ENCODE results near the gene BANF2. TPM values are rescaled to one million over a fixed set of nuclear protein-coding genes. Genes with fewer than 3 reads are reported as not detected.
"Not testable (repeated sequence)": the region's sequence is repeated elsewhere in the genome, so short reads cannot be mapped to it uniquely, and the experiment has no call there.

The BANF2 gene
- total RNA-seq, 1 experiment from 2014 or later: not detected

DNA sequence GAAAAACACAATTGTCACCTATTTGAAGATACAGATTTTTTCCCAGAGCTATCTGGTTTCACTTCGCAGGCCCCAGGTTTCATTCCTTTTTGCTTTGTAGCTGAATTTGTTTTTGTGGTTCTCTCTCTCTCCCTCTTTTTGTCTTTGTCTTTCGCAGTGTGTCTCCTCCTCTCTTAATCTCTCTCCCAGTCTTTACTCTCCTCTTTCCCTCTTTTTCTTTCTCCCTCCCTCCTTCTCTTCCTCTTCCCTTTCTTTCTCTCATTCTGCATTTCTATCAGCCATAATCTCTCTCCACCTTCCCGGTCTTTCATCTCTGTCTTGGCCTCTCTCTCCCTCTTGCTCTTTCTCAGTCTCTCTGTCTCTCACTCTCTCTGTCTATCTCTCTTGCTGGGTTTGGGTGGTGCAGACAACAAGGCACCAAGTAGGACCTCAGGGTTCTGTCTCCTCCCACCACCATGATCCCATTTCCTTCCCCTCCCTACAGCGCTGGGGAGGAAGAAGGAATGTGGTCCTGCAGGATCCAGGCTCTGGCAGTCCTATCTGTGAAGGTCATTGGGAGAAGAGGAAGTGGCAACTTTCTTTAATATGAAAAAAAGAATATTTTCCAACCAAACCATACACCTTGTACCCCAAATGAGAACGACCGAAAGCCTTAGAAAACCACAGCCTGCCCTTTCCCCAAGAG is 63.2 kb downstream of the BANF2 start:
- peak; percentile 66 for DNase-seq (ENCODE audit: low spot score)

GRCh38 chr20:17765017-17765416 is 65.3 kb downstream of the BANF2 start:
- DNase-seq (ENCODE audit: low spot score): no peak

GRCh38 chr20:17765584-17765983 is 65.8 kb downstream of the BANF2 start:
- no peak for DNase-seq (ENCODE audit: low spot score)

DNA sequence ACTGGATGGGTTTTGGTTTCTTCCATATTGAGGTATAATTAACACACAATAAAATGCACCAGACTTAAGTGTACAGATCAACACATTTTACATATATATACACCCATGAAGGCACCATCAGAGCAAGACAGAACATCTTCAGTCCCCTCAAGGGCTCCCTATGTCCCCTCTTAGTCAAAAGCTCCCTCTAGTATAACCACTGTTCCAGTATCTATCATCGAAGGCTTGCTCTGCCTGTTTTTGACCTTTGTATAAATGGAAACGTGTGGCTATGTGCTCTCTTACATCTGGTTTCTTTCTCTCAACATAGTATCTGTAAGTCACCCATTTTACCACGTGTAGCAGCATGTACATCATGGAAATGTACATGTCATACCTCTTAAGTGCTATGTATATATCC is 66.5 kb downstream of the BANF2 start:
- no peak for DNase-seq (ENCODE audit: low spot score)

DNA sequence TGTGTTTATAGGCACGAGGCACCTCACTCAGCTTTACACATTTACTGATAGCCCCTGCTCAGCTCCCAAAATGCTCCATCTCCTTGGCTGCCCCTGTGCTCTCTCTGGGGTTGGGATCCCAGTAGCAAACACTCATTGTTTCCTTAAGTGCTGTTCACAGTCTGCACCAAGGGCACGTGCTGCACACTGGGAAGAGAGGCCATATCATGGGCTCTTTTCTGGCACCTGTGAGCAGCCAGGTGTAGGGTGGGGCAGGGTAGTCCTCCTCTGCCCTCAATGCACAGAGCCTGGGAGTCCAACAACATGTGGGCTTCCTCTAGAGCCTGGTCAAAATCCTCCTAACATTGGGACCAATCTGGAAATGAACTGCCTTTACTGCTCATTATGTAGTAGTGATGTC is 67.9 kb downstream of the BANF2 start:
- no peak for DNase-seq (ENCODE audit: low spot score)

- no peak for DNase-seq (ENCODE audit: low spot score)
Observed at GRCh38 chr20:17768271-17768670, 68.5 kb downstream of the BANF2 start.

DNA sequence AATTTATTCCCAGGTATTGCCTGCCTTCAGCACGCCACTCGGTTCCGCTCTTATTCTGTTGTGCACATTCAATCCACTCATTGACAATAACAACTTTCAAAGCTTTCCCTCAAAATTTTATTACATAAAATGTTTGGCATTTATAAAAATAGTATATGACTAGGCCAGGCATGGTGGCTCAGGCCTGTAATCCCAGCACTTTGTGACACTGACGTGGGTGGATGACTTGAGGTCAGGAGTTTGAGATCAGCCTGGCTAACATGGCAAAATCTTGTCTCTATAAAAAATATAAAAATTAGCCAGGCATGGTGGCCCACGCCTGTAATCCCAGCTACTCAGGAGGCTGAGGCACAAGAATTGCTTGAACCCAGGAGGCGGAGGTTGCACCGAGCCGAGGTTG is 70.0 kb downstream of the BANF2 start:
- DNase-seq (ENCODE audit: low spot score): not testable (repeated sequence)

DNA sequence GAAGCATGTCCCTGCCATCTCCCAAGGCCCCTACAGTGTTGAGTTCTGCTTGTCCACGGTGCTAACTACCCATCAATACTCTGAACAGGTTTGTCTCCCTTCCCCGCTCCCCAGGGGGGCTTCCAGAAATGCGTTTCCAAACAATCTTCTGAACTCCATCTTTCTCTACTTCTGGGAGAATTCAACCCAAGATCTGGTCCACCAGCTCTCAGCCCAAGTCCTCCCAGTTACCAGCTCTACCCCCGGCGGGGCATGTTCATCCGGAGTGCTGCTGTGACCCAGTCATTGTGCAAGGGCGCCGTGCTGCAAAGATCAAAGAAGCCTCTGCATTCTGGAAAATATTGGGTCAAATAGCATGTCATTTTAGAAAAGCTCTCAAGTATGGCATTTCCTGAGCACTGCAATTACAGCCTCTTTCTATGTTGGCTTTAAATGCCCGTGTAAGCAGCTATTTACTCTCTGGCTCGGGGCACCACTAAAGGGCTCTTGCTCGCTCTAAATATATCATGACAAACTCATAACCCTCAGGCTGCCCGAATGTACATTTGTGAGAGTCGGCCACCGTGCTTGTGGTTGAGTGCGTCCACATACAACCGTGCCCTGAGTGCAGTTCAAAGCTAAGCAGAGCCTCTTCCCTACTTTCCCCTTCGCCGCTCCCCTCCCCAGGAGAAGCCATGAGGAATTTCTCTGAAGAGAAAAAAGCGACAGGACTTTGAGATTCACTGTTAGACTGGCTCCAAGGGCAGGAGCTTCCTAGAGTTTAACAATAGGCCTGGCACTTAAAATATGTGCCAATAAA is 71.6 kb downstream of the BANF2 start:
- DNase-seq (ENCODE audit: low spot score): no peak

DNA sequence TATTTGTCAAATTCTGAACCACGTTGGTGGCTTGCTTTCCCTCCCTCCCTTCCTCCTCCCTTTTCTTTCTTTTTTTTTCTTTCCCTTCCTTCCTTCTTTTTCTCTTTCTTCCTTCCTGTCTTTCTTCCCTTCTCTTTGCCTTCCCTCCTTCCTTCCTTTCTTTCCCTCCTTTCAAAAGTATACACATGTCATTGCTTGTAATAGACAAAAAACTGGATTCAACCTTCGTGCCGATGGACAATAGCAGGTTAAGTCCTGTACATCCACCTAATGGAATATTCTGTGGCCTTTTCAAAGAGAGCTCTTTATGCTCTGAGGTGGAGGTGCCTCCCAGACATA is 72.2 kb downstream of the BANF2 start:
- DNase-seq (ENCODE audit: low spot score): no peak

GRCh38 chr20:17773619-17774018 is 73.9 kb downstream of the BANF2 start:
- DNase-seq (ENCODE audit: low spot score): no peak

- no peak for DNase-seq (ENCODE audit: low spot score)
Observed at GRCh38 chr20:17775600-17775999, 75.8 kb downstream of the BANF2 start.

DNA sequence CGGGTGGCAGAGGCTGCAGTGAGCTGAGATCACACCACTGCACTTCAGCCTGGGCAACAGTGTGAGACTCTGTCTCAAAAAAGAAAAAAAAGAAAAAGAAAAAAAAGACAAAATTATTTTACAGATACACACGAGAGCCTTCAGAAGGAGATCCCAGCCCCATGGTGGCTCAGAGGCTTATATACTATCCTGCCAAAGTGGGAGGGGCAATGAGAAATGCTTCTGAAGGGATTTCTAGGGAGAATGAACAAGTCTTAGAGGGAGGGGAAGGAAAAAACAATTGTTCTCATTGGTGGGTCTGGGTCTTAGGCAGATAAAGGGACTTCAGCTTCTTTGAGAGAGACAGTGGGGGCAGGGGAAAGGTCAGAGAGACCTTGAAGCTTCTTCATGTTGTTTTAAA is 76.8 kb downstream of the BANF2 start:
- no peak for DNase-seq (ENCODE audit: low spot score)

- DNase-seq (ENCODE audit: low spot score): not testable (repeated sequence)
Observed at GRCh38 chr20:17779011-17779410, 79.2 kb downstream of the BANF2 start.

- DNase-seq (ENCODE audit: low spot score): no peak
Observed at GRCh38 chr20:17782768-17783167, 83.0 kb downstream of the BANF2 start.

- no peak for DNase-seq (ENCODE audit: low spot score)
Observed at GRCh38 chr20:17783671-17784070, 83.9 kb downstream of the BANF2 start.

DNA sequence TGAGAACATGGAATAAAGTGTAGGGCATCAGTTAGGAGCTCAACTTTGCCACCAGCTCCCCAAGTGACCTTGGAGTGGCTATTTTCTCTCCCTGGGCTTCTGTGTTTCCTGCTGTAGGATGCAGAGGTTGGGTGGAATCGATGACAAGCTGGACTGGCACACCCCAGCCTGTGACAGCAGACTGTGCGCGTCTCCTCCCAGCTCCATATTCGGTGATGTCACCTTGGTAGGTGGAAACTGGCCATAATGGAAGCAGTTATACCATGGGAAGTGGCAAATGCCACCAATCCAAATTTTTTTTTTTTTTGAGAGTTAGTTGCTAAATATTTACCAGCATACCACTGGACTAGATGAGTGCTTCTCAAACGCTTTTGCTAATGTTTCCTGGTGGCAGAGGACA is 85.2 kb downstream of the BANF2 start:
- no peak for DNase-seq (ENCODE audit: low spot score)

Other genes with a start within 250 kb of the BANF2 start
- 0.81 and 1.4 TPM in 2 replicates for gene BFSP1, start 168.6 kb upstream of the BANF2 start, total RNA-seq (2014; rRNA removed; shearing (Covaris generic))
- 91.7 and 98.4 TPM in 2 replicates for gene DSTN, start 129.9 kb upstream of the BANF2 start, total RNA-seq (2014; rRNA removed; shearing (Covaris generic))
- 93.6 and 101 TPM in 2 replicates for gene RRBP1, start 17.7 kb upstream of the BANF2 start, total RNA-seq (2014; rRNA removed; shearing (Covaris generic))